GM15510 (cell line): ENCODE results near the gene USP3.

Source experiments
- POLR2A ChIP-seq: IDR thresholded peaks from 3 replicates; pipeline ENCODE4 v1.6.1; 2011; ENCODE audit warnings: borderline replicate concordance; ENCODE audit not compliant: insufficient read length; ENCODE audit errors: extremely low read depth

The USP3 gene

GRCh38 chr15:63491116-63491827 lies 13.1 kb upstream of the USP3 start:
- no peak for TF ChIP-seq POLR2A

- TF ChIP-seq POLR2A: no peak
These were observed 12.4 kb upstream of the USP3 start for GRCh38 chr15:63491979-63492378.

- TF ChIP-seq POLR2A: no peak
These were observed 11.8 kb upstream of the USP3 start for GRCh38 chr15:63492541-63493077.

- no peak for TF ChIP-seq POLR2A
These were observed 11.0 kb upstream of the USP3 start for GRCh38 chr15:63493436-63493835.

GRCh38 chr15:63494408-63494807 lies 10.0 kb upstream of the USP3 start:
- no peak for TF ChIP-seq POLR2A

- no peak for TF ChIP-seq POLR2A
These were observed 9.1 kb upstream of the USP3 start for GRCh38 chr15:63495343-63495742.

- no peak for TF ChIP-seq POLR2A
These were observed 8.5 kb upstream of the USP3 start for GRCh38 chr15:63495780-63496488.

GRCh38 chr15:63497642-63498467 lies 6.5 kb upstream of the USP3 start:
- no peak for TF ChIP-seq POLR2A

GRCh38 chr15:63499175-63499549 lies 5.2 kb upstream of the USP3 start:
- TF ChIP-seq POLR2A: no peak

- TF ChIP-seq POLR2A: no peak
These were observed 4.8 kb upstream of the USP3 start for GRCh38 chr15:63499611-63500010.

- no peak for TF ChIP-seq POLR2A
These were observed 3.8 kb upstream of the USP3 start for GRCh38 chr15:63500265-63501250.

- peak; percentile 48 for TF ChIP-seq POLR2A
These were observed 2.9 kb upstream of the USP3 start for GRCh38 chr15:63501256-63502089.

GRCh38 chr15:63502137-63502766 lies 2.1 kb upstream of the USP3 start:
- TF ChIP-seq POLR2A: no peak
